HepG2 (cell line): ENCODE measurements around the gene MARK4. TPM values are rescaled to one million over a fixed set of nuclear protein-coding genes. Genes with fewer than 3 reads are reported as not detected.
A peak's percentile ranks its signal among the peaks of the same experiment; 100 is the strongest.

Experiments
- ATAC-seq: fragments of 200-7000 bp; cut with Tn5 transposase; 3 replicates; pipeline ENCODE4 v1.9.1; 2020; ENCODE audit warnings: mild to moderate bottlenecking, moderate library complexity
- BruUV-seq: library from RNA; stranded (reverse); fragments of 400-500 nt; replicated peaks from 2 replicates; lab custom pipeline; 2021; lab: Mats Ljungman, UMichigan
- CTCF ChIA-PET: fragments of 300-600 bp; formaldehyde crosslinking; extraction: SDS; loops from one replicate; lab custom pipeline; 2021; ENCODE audit warnings: low total read pairs, inconsistent platforms, low intra/inter-chr PET ratio; lab: Yijun Ruan, JAX
- POLR2A ChIA-PET: fragments of 350-600 bp; sonication (Branson Sonifier 250); formaldehyde crosslinking; loops from one replicate; lab custom pipeline; 2020; ENCODE audit warnings: antibody characterized with exemption, inconsistent platforms; lab: Yijun Ruan, JAX
- DNase-seq: peaks from one replicate; pipeline ENCODE4 v3.0.0-alpha.2; 2015; ENCODE audit warnings: low spot score
- FAIRE-seq: peaks from 3 replicates; lab custom pipeline; 2011; peaks lifted over from hg19 to GRCh38; lab: Jason Lieb, UNC
- H2AFZ ChIP-seq: one replicate; pipeline ENCODE4 v1.6.1; 2011; ENCODE audit warnings: low read length, inconsistent platforms
- H3K27ac ChIP-seq: fragments of 300-600 bp; 3 replicates; pipeline ENCODE4 v1.8.0; 2011; ENCODE audit warnings: mixed run types, mild to moderate bottlenecking, mixed read lengths, low read length, inconsistent platforms; ENCODE audit not compliant: insufficient read depth; ENCODE audit errors: extremely low read length
- H3K27me3 ChIP-seq, 2 experiments: fragments of 200-600 bp in 1 of 2; 2 replicates in 1 of 2; 3 replicates in 1 of 2; pipeline versions ENCODE4 v1.6.0 to v1.8.0; 2011; ENCODE audit warnings: low read length in 2 of 2, mild to moderate bottlenecking in 2 of 2, moderate library complexity in 2 of 2, inconsistent platforms in 1 of 2; ENCODE audit not compliant: insufficient read depth in 2 of 2, control insufficient read depth in 1 of 2
- H3K36me3 ChIP-seq, 2 experiments: fragments of 200-600 bp in 1 of 2; replicated peaks in 1 of 2; 2 replicates in 1 of 2; 3 replicates in 1 of 2; pipeline versions ENCODE4 v1.5.1 to v1.8.0; 2011; ENCODE audit warnings: low read length in 2 of 2, inconsistent platforms in 1 of 2; ENCODE audit not compliant: insufficient read depth in 2 of 2, control insufficient read depth in 1 of 2
- H3K4me1 ChIP-seq: 2 replicates; pipeline ENCODE4 v1.5.1; 2012; ENCODE audit warnings: low read length, inconsistent platforms; ENCODE audit not compliant: insufficient read depth
- H3K4me2 ChIP-seq: 2 replicates; pipeline ENCODE4 v1.6.0; 2011; ENCODE audit warnings: low read depth, low read length, inconsistent platforms
- H3K4me3 ChIP-seq, 3 experiments: fragments of 200-600 bp in 1 of 3; sonication (generic), shearing (Covaris generic) in 1 of 3; replicated peaks in 1 of 3; 2 replicates each; pipeline ENCODE4 v1.5.1; 2011 to 2016; ENCODE audit warnings: low read length in 3 of 3, inconsistent platforms in 2 of 3, low read depth in 2 of 3, mild to moderate bottlenecking in 2 of 3, control low read depth in 1 of 3, mixed read lengths in 1 of 3; ENCODE audit not compliant: insufficient read depth in 1 of 3
- H3K79me2 ChIP-seq: one replicate; pipeline ENCODE4 v1.6.1; 2011; ENCODE audit warnings: low read length, inconsistent platforms; ENCODE audit not compliant: insufficient read depth
- H3K9ac ChIP-seq: 2 replicates; pipeline ENCODE4 v1.6.0; 2011; ENCODE audit warnings: mild to moderate bottlenecking, low read depth, low read length, inconsistent platforms; ENCODE audit not compliant: insufficient read depth
- H3K9me3 ChIP-seq: 2 replicates; pipeline ENCODE4 v1.5.1; 2012; ENCODE audit warnings: mild to moderate bottlenecking, low read length
- H4K20me1 ChIP-seq: 2 replicates; pipeline ENCODE4 v1.6.0; 2011; ENCODE audit warnings: inconsistent platforms, mild to moderate bottlenecking, low read length, moderate library complexity; ENCODE audit not compliant: insufficient read depth
- AGO2 ChIP-seq: fragments of 200-400 bp; formaldehyde crosslinking; optimal IDR thresholded peaks from 2 replicates; pipeline ENCODE3; 2017; ENCODE audit warnings: mild to moderate bottlenecking, low read depth, low read length, moderate library complexity
- CREB1 ChIP-seq, 2 experiments: fragments of 450-650 bp in 1 of 2; IDR thresholded peaks; 2 replicates each; pipeline ENCODE4 v1.6.1; 2016 to 2017; ENCODE audit warnings: control low read depth in 1 of 2, mild to moderate bottlenecking in 1 of 2, missing compliant biosample characterization in 1 of 2, missing genetic modification characterization in 1 of 2
- TEAD2 ChIP-seq: sonication (generic); formaldehyde crosslinking; IDR thresholded peaks from 2 replicates; pipeline ENCODE4 v1.9.0; 2021; ENCODE audit warnings: missing genetic modification reagents
- ZMYM3 ChIP-seq: sonication (generic); formaldehyde crosslinking; IDR thresholded peaks from 2 replicates; pipeline ENCODE4 v1.5.1; 2020; ENCODE audit warnings: mild to moderate bottlenecking, missing genetic modification reagents
- WGBS: methylation state at CpG from one replicate; pipeline ENCODE4 v1.1.6; 2017; ENCODE audit warnings: low lambda C conversion rate; 5-methylcytosine and 5-hydroxymethylcytosine counted together
- in situ Hi-C: cut with HindIII; loops from 2 replicates; pipeline ENCODE4 v1.10.0; 2017; ENCODE audit warnings: low pct_unique_long_range_greater_than_20kb; ENCODE audit not compliant: extremely low pct_ligation_motif_present
- intact Hi-C: fragments of 100-400 bp; cut with micrococcal nuclease; formaldehyde crosslinking; loops from one replicate; pipeline ENCODE4 v1.10.0; 2022; ENCODE audit not compliant: unreplicated experiment
- polyA plus RNA-seq, 8 experiments: library from polyadenylated mRNA; depleted of rRNA in 3 of 8; stranded (reverse) in 7 of 8; unstranded in 1 of 8; fragments of >200 nt; fragmentation: Illumina TruSeq in 4 of 8; extraction: Trizol in 4 of 8; gene quantifications; 2 replicates each; pipeline versions ENCODE4 v1.2.1 to v1.2.3, GENCODE V29; 2011 to 2016; ENCODE audit warnings: low read depth in 4 of 8, missing spikeins in 1 of 8, mixed read lengths in 1 of 8; ENCODE audit not compliant: insufficient read depth in 1 of 8
- total RNA-seq, 5 experiments: library from RNA; depleted of rRNA; stranded (reverse); fragments of >200 nt; fragmentation: Illumina TruSeq; extraction: Trizol; gene quantifications; 2 replicates each; pipeline ENCODE4 v1.2.3, GENCODE V29; 2016; ENCODE audit warnings: low read depth in 1 of 5

Gene MARK4
- total and polyA plus RNA-seq, 2 of the 13 experiments (the other 11 are each of a cell fraction or from before 2014, with no cell fraction given) = 7.0 to 12.2 TPM

- POLR2A ChIA-PET = no interaction called here
- TF ChIP-seq TEAD2 (CRISPR knock-in tag) (no peak), AGO2 (peak; percentile 33)
- TF ChIP-seq, all 625 proteins: peak for 1
- no TSS peak for BruUV-seq
Observed at GRCh38 chr19:45258862-45259261, 7.8 kb downstream of the MARK4 start.

GRCh38 chr19:45262570-45262969 lies 11.5 kb downstream of the MARK4 start:
- TF ChIP-seq ZMYM3 (CRISPR knock-in tag) = no peak
- peak; percentile 52; the same call in 1 of the 2 replicates for TF ChIP-seq CREB1 (IDR thresholded peaks at IDR 0.05)
- no peak for TF ChIP-seq CREB1 (CRISPR knock-in tag; IDR thresholded peaks at IDR 0.05)
- H3K9me3 ChIP-seq = no peaks in the 10 kb centered on the region
- H2AFZ ChIP-seq = no peak overlapping the region
- ATAC-seq (no peak), FAIRE-seq (no peak), DNase-seq (no peak)
- POLR2A ChIA-PET = interaction anchor here (1.4 kb wide), 1 partner anchor 11 kb away, joined by 3 read pairs; no protein-coding TSS in a partner anchor
- no peak overlapping the region for H3K4me3 ChIP-seq
- peaks cover 20% of the 10 kb centered on the region for H3K4me1 ChIP-seq
- no peaks in the 10 kb centered on the region for H3K79me2 ChIP-seq
- H3K4me2 ChIP-seq = no peak overlapping the region
- peaks cover 3 to 10% of the 10 kb centered on the region in 2 experiments; a peak in 3 of 5 replicates for H3K36me3 ChIP-seq
- no peaks in the 10 kb centered on the region for H3K27me3 ChIP-seq
- H4K20me1 ChIP-seq = no peaks in the 10 kb centered on the region
- no peak overlapping the region for H3K27ac ChIP-seq
- no peak overlapping the region for H3K9ac ChIP-seq
- in situ Hi-C loops (no loop called here), intact Hi-C loops (no loop called here)
- BruUV-seq = no TSS peak
- WGBS = 96% methylated on average over 6 of the region's 6 CpGs
- CTCF ChIA-PET = no interaction called here

More at GRCh38 chr19:45258862-45259261, 7.8 kb downstream of the MARK4 start:
- Histone ChIP-seq H3K9ac (no peak overlapping the region), H2AFZ (no peak overlapping the region), H3K4me2 (no peak overlapping the region), H3K79me2 (peaks cover 14% of the 10 kb centered on the region), H3K4me1 (peaks cover 44% of the 10 kb centered on the region), H3K9me3 (no peaks in the 10 kb centered on the region), H4K20me1 (no peaks in the 10 kb centered on the region), H3K27ac (no peak overlapping the region), H3K4me3 (no peak overlapping the region), H3K36me3 (peaks cover 0 to 1% of the 10 kb centered on the region in 2 experiments; a peak in 2 of 5 replicates), H3K27me3 (no peaks in the 10 kb centered on the region)
- FAIRE-seq (no peak), ATAC-seq (no peak), DNase-seq (no peak)
- WGBS = 98% methylated on average over 15 of the region's 19 CpGs
- CTCF ChIA-PET = no interaction called here
- intact Hi-C loops (no loop called here), in situ Hi-C loops (no loop called here)
